Fibroblast of peridontal ligament (primary cell): ENCODE data around the gene AXIN1.
A peak's percentile ranks its signal among the peaks of the same experiment; 100 is the strongest.
"Not testable (repeated sequence)": the region's sequence is repeated elsewhere in the genome, so short reads cannot be mapped to it uniquely, and the experiment has no call there.

Source experiments
- DNase-seq: peaks from one replicate; pipeline ENCODE4 v3.0.0-alpha.2; 2010; ENCODE audit errors: extremely low read depth

The AXIN1 gene

DNA sequence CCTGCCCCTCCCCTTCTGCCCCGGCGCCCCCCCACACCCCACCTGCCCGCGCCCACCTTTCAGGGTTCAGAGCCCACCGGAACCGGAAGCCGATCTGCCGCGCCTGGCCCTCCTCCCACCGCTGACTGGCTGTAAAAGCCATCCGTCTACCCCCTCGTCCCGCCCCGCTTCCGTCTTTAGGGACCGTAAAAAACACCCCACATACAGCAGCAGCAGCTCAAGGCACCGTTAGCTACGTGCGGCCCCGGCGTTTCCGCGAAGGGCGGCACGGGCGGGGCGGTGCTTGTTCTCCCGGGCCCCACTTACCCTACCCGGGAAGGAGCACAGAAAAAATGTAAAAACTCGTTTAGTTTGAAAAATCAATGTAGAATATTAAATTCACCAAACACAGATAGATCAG lies 17.9 kb upstream of the AXIN1 start, which contains the start of gene MRPL28:
Gene MRPL28, minus strand, starts transcription at position 96 of the 400 bp plus-strand sequence. CDS start 320 bp downstream, outside the sequence.
- peak; percentile 94 for DNase-seq

DNA sequence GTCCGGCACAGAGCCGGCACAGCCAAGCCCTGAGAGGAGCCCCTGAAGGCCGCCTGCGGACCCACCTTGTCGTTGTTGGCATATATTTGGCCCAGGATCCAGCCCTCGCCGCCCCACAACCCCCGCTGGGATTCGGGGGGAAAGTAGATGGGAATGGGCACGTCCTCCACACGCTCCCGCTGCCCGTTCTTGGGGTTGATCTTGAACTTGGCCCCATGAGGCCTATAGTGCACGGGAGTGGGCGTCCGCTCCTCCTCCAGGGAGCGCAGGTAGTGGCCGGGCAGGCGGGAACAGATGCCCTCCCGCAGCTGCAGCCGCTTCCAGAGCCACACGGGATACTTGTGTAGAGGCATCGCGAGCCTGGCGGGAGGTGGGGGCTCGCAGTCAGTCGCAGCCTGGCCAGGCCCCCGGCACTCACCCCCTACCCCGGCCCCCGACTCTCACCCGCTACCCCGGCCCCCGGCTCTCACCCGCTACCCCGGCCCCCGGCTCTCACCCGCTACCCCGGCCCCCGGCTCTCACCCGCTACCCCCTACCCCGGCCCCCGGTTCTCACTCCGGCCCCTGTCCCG lies 17.4 kb upstream of the AXIN1 start:
- DNase-seq = no peak

DNA sequence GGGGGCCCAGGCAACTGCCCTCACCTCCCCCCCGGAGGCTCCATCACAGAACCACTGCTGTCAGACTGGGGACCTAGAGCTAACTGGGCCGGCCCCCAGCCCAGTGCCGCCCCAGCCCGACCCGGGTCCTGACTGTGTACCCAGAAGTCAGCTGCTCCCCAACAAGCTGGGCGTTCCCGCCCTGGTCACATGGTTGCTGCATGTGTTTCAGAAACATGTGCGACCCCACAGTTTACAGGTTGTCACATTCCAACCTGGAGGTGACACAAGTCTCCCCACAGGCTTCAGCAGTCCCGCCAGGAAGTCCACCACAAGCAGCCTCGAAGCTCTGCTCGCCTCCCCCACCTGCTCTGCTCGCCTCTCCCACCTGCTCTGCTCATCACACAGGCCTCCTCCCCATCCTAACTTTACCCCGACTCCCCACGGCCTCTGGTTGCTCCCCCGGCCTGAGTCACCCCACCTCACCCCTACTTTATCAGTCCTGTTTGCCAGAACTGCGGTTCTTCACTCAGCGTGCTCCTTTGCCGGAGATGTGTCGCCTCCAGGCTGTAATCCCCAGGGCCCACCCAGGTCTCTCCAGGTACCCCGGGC lies 16.8 kb upstream of the AXIN1 start:
- no peak for DNase-seq

DNA sequence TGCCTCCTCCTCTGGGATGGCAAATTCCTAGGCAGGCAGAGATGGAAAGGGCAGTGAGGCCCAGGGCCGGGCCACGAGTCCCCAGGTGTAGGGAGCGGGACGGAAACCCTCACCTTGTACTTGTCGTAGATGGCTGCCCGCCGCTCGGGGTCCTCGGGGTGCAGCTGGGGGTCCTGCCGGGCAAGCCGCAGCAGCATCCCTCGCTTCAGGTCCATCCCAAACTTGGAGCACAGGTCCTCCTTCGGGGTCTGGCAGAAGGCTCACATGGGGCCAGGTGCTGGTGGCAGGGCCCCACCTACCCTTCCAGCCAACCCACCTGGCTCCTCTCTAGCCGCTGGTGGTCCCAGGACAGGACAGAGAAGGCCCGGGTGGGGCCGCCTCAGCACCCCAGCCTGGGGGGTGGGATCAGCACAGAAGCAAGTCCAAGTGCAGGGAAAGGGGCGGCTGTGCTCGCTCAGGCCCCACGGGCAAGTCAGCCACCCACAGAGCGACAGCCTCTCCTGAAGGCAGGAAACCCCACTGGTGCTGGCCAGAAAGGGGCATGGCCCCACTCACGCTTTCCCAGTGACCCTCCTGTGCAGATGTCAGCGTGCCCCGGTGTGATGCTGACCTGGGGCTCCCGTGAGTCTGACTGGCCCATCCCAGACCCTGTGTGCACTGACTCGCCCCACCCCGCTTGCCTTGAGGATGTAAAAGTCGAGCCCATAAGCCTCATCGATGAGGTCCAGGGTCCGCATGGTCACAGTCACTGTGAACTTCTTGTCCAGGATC lies 16.1 kb upstream of the AXIN1 start:
- DNase-seq = no peak

DNA sequence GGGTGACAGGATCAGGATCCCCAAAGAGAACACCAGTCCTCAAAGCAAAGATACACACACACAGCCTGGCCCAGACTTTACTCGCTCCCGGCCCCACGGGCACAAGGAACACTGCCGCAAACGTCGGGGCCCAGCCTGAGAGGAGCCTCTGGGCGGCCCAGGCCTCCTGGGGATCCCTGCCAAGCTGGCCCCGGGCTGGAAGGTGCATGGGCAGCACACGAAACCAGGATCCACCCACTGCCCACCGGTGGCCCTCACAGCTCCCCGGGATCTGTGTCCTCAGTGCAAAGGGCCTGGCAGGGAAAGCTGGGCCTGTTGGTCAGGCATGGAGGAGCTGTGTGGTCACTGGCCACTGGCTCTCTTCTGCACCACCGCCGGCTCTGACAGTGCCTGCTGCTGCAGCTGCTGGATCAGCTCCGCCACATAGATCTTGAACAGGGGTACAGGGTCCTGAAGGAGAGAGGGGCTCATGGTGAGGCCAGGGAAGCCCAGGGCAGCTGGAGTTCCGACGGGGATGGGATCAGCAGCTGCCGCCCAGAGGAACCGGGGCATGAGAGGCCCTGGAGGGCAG lies 14.9 kb upstream of the AXIN1 start:
- no peak for DNase-seq

DNA sequence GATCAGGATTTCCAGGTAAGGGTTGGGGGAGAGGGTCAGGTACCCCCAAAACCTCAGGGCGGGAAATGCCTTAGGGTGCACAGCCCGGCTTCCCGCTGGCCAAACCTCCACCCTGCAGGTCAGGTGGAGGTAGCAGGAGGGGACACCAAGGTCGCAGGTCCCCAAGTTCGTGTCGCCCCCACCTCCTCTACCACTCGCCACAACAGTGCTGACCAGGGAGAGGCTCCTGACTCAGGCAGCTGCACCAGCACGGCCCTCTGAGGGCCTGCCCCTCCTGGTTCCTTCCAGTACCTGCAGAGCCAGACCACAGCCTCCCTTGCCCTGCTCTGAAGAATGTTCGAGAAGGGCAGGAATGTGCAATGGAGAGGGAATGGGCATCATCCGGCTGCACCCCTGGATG lies 14.0 kb upstream of the AXIN1 start:
- no peak for DNase-seq

DNA sequence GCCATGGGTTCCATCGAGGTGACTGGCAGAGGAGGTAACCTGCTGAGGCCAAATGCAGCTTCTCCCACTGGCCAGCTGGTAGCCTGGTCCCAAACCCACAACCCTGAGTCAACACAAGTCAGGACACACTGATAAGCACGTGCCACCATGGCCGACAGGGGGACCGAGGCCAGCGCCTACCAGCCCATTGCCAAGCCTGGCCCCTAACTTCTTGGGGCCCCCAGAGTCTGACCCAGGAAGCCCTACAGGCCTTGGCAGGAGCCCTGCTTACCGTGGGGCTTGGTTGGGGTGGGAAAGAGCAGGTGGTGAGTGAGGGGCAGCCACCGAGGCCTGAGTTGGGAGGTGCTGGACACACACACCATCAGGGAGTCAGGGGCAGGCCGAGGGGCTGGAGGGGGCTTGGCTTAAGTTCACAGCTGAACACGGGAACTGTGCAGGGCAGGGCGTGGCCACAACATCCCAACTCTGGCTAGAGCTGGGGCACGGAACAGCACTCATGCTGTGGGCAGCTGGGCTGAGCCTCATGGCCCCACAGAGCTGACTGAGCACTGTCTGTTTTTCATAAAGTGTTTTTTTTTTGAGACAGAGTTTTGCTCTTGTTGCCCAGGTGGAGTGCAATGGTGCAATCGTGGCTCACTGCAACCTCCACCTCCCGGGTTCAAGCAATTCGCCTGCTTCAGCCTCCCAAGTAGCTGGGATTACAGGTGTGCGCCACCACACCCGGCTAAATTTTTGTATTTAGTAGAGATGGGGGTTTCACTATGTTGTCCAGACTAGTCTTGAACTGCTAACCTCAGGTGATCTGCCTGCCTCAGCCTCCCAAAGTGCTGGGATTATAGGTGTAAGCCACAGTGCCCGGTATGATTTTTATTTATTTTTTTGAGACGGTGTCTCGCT lies 12.3 kb upstream of the AXIN1 start:
- no peak for DNase-seq

DNA sequence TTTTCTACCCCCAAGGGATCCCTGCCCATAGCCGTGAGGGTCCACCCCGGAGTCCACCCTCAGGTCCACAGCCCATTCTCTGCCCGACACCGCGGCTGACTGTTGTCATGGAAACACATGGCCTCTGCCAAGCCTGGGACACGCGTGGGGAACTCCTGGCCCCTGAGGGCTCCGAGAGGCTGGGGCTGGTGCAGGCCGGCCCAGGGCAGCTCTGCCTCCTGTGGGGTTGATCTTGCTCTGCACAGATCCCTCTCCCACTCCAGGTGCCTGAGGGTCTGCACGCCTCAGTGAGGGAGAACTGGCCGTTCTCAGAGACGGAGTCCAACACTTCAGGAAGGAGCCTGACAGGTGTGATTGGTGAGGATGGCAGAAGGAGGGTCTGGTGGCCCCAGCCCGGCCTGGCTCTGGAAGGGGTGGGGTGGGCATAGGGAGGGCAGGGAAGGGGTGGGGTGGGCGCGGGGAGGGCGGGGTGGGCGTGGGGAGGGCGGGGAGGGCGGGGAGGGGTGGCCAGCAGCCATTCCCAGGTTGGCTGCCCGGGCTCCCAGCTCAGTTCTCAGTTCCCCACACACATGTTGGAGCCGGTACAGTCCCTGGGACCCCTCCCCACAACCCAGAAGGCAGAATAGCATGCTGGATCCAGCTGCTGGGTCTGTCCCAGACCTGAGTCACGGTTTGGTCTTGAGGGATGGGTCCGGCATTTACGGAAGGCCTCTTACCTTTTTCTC lies 11.4 kb upstream of the AXIN1 start:
- DNase-seq = no peak

DNA sequence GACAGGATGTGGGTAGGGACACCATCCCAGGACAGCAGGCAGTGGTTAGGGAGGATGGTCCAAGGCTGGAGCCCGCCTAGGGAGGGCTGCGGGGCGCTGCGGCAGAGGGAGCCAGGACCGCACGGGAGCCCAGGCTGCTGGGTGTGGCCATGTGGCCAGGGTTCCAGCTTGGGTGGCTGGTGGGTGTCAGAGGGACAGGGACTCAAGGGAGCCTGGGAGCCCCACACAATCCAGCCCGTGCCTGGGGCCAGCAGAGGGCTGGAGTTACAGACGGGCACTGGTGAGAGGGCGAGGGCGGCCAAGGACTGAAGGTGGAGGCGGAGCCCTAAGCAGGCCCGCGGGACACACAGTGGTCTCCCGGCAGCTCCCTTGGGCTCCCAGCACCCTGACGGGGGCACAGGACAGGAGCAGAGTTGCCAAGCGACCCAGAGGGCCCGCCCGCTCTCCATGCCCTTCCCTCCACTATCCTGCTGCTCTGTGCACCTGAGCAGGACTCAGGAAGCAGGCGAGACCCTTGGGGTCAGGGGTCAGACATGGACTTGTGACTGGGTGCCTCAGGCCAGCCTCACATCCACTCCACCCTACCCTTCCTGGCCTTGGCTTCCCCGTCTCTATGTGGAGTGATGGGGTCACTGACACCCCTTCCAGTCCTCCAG lies 10.7 kb upstream of the AXIN1 start:
- DNase-seq = no peak

DNA sequence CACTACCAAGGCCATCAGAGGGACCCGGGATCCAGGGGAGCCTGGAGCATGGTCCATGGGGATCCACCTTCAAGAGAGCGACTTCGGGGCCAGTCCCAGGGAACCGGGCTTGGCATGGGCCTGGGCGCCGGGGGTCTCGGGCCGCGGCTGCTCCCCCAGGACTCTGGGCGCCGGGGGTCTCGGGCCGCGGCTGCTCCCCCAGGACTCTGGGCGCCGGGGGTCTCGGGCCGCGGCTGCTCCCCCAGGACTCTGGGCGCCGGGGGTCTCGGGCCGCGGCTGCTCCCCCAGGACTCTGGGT lies 10.1 kb upstream of the AXIN1 start:
- not testable (repeated sequence) for DNase-seq

DNA sequence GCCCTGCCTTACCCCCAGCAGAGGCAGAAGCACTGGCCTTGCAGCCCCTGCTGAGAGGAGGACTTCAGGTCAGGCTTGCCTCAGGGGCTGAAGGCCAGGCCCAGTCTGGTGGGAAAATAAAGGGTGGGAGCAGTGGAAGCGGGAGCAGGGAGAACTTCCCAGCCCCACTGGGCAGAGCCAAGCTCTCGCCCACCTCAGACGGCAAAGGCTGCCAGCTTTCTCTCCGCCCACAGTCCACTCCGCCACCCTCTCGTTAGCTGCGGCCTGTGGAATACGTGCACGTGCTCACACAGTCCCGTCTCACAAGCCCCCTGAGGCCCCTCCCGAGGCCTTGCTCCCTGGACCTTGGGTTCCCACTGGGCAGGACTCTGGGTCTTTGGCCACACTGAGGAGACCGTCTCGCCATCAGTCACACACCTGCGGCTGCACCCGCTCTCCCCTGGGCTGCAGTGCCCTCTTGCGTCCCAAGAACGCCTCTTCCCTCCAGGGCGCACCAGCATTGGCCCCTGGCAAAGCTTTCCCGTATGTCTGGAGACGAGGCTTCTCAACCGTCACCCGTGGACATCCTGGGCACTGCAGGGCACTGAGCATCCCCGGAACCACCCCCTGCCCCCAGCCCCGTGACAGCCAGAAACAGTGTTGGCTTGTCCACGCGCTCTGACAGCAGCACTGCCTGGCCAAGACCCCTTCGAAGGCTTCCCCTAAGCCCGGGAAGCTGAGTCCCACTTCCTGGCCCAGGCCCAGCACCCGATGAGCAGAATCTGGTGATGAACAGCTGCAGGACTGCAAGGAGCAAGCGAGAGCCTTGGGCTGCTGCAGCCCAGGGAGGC lies 9.6 kb upstream of the AXIN1 start:
- peak; percentile 65 for DNase-seq

DNA sequence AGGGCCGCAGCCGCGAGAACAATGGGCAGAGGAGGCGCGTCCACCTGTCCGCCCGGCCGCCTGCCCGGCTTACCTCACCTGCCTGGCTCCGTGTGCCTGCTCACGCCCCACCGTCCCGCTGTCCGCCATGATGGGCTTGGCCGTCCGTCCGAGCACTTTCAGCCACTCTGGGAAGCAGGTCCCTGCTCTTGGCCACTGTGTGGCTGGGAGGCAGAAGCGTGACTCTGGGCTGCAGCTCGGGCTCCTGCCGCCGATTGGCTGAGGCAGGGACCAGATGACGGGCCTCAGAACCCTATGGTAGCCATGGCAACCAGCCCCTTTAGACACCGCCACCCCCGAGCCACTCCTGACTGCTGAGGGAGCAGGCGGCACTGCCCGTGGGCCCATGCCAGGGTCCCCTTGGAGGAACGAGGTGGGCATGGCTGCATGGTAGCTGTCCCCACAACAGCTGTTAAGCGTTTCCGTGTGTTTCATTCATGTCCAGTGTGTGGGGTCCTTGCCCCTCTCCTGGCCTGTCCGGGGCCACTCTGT lies 8.9 kb upstream of the AXIN1 start:
- DNase-seq = no peak

DNA sequence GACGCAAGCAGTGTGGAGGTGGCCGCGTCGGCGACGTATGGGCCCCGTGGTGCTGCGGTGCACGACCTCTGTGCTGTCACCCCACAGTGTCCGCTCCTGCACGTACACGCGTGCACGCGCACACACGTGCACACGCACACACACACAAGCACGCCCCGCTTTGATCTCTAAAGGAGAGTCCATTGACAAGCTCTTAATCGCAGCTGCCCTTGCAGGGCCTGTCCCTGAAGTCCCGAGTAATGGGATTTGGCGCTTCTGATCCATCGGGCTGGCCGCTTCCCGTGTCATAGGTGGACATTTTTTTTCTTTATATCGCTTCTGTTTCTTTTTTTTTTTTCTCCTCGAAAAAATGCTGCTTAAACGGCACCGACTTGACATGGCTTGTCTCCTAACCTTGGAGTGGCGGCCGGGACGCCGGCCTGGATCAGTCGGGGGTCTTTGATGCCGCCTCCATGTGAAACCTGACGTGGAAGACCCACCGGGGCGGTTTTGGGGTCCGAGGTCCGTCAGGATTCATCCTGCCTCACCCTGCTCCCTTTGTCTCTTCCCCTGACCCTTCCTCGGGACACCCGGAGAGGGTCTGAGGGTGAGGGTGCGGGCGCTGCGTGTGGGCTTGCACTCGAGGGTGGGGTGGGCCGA lies 8.3 kb upstream of the AXIN1 start:
- no peak for DNase-seq

DNA sequence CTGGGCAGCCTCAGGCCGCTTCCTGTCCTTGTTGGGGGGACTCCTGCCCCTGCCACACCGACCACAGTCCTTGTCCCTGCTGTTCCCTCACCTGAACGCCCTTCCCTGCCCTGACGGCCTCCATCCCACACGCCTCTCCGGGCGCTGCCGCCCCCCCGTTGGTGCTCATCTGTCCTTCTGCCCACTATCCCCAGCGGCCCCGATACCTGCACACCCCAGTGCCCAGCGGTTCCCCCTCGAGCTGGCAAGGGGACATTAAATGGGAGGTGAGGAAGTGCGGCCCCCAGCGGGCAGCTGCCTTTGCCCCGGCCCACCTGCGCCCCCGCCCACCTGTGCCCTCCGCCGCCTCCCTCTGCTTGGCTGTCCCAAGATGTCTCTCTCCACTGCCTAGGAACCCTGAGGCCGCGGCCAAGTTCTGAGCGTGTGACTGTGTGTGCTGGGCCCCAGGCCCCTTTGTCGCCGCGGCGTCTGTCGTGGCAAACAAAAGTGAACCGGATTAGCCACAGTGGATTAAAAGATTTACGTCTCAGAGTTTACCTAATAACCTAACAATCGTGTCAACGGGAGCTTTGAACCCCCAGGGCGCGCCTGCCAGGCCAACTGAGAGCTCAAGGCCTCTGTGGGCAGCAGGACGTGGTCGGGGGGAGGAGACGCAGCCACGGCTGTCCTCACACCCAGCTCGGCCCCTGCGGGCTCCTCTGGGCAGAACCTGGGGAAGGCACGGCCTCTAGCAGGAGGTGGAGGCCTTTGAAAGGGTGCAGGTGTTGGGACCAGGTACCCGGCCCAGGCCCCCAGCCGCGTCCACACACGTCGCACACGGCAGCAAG lies 7.6 kb upstream of the AXIN1 start:
- no peak for DNase-seq

DNA sequence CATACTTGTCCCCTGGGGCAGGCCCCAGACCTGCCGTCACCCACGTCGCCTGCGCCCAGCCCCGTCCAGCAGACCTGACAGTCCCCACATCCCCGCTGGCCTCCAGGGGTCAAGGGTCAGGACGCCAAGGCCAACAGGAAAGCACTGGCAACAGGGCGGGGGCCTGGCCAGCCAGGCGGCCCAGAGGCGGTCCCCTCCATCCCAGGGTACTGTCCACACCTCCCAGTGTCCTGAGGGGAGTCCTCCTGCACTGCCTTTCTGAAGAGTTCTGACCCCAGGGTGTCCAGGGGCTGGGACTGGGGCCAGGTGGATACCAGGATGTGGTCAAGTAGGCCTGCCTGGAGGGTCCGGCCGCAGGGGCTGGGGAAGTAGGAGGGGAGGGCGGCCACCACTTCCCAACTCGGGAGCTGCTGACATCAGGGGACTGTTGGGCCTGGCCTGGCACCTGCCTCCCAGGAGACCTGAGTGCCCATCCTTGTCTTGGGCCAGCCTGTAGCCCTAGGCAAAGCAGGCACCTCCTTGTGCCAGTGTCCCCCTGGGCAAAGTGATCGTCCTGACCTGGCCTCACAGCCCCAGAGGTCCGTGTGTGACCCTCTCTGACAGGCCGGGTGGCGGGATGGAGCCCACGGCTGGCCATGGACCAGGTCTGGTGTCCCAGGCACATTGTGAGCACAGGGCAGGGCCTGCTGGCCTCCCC lies 6.7 kb upstream of the AXIN1 start:
- no peak for DNase-seq

DNA sequence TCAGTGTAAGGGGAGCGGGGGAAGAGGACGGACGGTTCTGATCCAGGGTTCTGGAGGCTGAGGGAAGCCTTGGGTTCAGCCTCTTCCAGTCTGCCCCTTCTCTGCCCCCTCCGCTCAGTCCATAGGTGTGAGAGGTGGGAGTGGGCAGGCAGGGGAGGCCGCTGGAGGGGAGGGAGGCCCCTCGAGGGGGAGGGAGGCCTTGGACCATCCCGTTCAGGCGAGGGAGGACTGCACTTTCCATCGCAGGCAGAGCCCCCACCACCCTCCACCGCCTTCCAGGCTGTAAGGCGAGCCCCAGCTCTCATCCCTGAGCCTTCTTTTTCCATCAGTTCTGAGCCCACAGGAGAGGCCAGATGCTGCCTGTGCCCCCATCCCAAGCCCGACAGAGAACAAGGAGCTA lies 4.2 kb upstream of the AXIN1 start:
- no peak for DNase-seq

DNA sequence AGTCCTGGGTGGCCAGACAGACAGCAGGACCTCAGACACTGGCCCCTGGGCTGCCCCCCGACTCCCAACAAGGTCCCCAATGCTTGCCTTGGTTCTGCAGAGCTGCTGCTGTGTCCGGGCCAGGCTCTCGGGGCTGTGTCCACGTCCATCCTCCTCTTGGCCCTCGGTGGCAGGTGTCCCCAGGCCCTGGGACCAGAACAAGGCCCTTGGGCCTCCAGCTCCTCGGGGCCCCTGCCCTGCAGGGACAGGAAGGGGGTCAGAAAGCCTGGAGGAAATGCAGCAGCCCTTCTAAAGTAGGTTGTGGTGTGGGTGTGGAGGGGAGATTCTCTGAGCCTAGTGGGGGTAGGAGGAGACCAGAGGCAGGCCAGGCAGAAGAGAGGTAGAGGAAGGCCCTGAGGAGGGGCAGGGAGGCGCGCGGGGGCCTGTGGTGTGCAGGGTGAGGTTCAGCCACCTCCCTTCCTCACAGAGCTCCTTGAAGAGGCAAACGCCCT lies 2.5 kb upstream of the AXIN1 start:
- no peak for DNase-seq
